ENCODE measurements around the gene E2F4. TPM values are rescaled to one million over a fixed set of nuclear protein-coding genes. Genes with fewer than 3 reads are reported as not detected.
A peak's percentile ranks its signal among the peaks of the same experiment; 100 is the strongest.

E2F4 gene
- total and polyA plus RNA-seq, 2 of the 13 experiments (the other 11 are each of a cell fraction or from before 2014, with no cell fraction given), result 84.8 to 91.2 TPM

DNA sequence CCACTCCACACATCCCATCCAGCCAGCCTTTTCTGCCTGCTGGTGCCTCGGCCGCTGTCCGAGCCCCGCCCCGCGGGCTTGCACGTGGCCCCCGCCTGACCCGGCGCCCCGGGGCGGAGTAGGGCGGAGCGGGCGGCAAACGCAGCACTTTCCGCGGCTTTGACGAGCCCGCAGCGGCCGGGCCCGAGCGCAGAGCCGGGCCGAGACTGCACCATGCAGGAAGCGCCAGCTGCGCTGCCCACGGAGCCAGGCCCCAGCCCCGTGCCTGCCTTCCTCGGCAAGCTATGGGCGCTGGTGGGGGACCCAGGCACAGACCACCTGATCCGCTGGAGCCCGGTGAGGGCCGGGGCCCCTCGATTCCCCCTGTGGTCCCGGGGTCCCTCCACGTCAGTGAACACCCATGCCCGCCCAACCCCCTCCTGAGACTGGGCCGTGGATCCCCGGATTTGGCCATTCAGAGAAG, 27.3 kb upstream of the E2F4 start, which contains the start of gene HSF4 (continued):
- TF ChIP-seq PRDM4 (CRISPR knock-in tag; IDR thresholded peaks at IDR 0.05; ENCODE audit: borderline replicate concordance) (no peak), ZNF256 (CRISPR knock-in tag; conservative IDR thresholded peaks at IDR 0.05) (0 out of 2 replicates have a peak, but pooled peaks have one; percentile 65), KDM4B (CRISPR knock-in tag; IDR thresholded peaks at IDR 0.05) (no peak), CENPT (CRISPR knock-in tag; IDR thresholded peaks at IDR 0.05; ENCODE audit: low read depth) (no peak), ZNF138 (CRISPR knock-in tag; IDR thresholded peaks at IDR 0.05; ENCODE audit: low read depth) (no peak), SP2 (CRISPR knock-in tag; IDR thresholded peaks at IDR 0.05) (no peak), YY1 (IDR thresholded peaks at IDR 0.05; ENCODE audit: insufficient read depth, insufficient replicate concordance, low read depth, low read length) (no peak), ZNF101 (CRISPR knock-in tag; IDR thresholded peaks at IDR 0.05; ENCODE audit: borderline replicate concordance, low read depth) (no peak), ZNF737 (CRISPR knock-in tag; IDR thresholded peaks at IDR 0.05; ENCODE audit: borderline replicate concordance) (no peak), KDM3A (CRISPR knock-in tag; IDR thresholded peaks at IDR 0.05; ENCODE audit: low read depth) (no peak), KLF15 (CRISPR knock-in tag; IDR thresholded peaks at IDR 0.05; ENCODE audit: borderline replicate concordance) (no peak), ZNF746 (CRISPR knock-in tag; IDR thresholded peaks at IDR 0.05) (no peak; the same call in 1 of the 2 replicates), ZNF687 (CRISPR knock-in tag; IDR thresholded peaks at IDR 0.05) (peak; percentile 96), HMG20A (CRISPR knock-in tag; IDR thresholded peaks at IDR 0.05; ENCODE audit: borderline replicate concordance) (peak; percentile 66; the same call in 1 of the 2 replicates), SAP130 (CRISPR knock-in tag; IDR thresholded peaks at IDR 0.05; ENCODE audit: low read depth) (peak; percentile 92)
- TF ChIP-seq, protein P1, sequence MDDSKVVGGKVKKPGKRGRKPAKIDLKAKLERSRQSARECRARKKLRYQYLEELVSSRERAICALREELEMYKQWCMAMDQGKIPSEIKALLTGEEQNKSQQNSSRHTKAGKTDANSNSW (CRISPR knock-in tag; IDR thresholded peaks at IDR 0.05; ENCODE audit: borderline replicate concordance), result peak; percentile 80; the same call in 1 of the 2 replicates
- TF ChIP-seq, protein P2, sequence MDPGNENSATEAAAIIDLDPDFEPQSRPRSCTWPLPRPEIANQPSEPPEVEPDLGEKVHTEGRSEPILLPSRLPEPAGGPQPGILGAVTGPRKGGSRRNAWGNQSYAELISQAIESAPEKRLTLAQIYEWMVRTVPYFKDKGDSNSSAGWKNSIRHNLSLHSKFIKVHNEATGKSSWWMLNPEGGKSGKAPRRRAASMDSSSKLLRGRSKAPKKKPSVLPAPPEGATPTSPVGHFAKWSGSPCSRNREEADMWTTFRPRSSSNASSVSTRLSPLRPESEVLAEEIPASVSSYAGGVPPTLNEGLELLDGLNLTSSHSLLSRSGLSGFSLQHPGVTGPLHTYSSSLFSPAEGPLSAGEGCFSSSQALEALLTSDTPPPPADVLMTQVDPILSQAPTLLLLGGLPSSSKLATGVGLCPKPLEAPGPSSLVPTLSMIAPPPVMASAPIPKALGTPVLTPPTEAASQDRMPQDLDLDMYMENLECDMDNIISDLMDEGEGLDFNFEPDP (CRISPR knock-in tag; conservative IDR thresholded peaks at IDR 0.05), result no peak
- TF ChIP-seq, protein P3, sequence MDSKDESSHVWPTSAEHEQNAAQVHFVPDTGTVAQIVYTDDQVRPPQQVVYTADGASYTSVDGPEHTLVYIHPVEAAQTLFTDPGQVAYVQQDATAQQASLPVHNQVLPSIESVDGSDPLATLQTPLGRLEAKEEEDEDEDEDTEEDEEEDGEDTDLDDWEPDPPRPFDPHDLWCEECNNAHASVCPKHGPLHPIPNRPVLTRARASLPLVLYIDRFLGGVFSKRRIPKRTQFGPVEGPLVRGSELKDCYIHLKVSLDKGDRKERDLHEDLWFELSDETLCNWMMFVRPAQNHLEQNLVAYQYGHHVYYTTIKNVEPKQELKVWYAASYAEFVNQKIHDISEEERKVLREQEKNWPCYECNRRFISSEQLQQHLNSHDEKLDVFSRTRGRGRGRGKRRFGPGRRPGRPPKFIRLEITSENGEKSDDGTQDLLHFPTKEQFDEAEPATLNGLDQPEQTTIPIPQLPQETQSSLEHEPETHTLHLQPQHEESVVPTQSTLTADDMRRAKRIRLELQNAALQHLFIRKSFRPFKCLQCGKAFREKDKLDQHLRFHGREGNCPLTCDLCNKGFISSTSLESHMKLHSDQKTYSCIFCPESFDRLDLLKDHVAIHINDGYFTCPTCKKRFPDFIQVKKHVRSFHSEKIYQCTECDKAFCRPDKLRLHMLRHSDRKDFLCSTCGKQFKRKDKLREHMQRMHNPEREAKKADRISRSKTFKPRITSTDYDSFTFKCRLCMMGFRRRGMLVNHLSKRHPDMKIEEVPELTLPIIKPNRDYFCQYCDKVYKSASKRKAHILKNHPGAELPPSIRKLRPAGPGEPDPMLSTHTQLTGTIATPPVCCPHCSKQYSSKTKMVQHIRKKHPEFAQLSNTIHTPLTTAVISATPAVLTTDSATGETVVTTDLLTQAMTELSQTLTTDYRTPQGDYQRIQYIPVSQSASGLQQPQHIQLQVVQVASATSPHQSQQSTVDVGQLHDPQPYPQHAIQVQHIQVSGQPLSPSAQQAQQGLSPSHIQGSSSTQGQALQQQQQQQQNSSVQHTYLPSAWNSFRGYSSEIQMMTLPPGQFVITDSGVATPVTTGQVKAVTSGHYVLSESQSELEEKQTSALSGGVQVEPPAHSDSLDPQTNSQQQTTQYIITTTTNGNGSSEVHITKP (CRISPR knock-in tag; IDR thresholded peaks at IDR 0.05; ENCODE audit: low read depth), result no peak
